H9 (cell line): ENCODE data around the gene RBM4B. TPM values are rescaled to one million over a fixed set of nuclear protein-coding genes. Genes with fewer than 3 reads are reported as not detected.

Source experiments
- DNase-seq: peaks from one replicate; pipeline ENCODE4 v3.0.0-alpha.2; 2017
- H2AFZ ChIP-seq: one replicate; pipeline ENCODE4 v1.6.1; 2013; ENCODE audit warnings: mild to moderate bottlenecking, low read length, control low read depth, moderate library complexity
- H2AK5ac ChIP-seq: 2 replicates; pipeline ENCODE4 v1.6.1; 2013; ENCODE audit warnings: low read length, control low read depth, mixed read lengths; ENCODE audit not compliant: insufficient read length
- H2BK120ac ChIP-seq: one replicate; pipeline ENCODE4 v1.6.1; 2013; ENCODE audit warnings: low read depth, mild to moderate bottlenecking, low read length, control low read depth, inconsistent platforms; ENCODE audit not compliant: poor library complexity, severe bottlenecking
- H2BK12ac ChIP-seq: 2 replicates; pipeline ENCODE4 v1.6.1; 2013; ENCODE audit warnings: low read length, control low read depth, mixed read lengths, low read depth; ENCODE audit not compliant: insufficient read length
- H2BK15ac ChIP-seq: 2 replicates; pipeline ENCODE4 v1.6.1; 2013; ENCODE audit warnings: low read depth, low read length, control low read depth
- H2BK20ac ChIP-seq: one replicate; pipeline ENCODE4 v1.6.1; 2013; ENCODE audit warnings: low read depth, mild to moderate bottlenecking, low read length, control low read depth, inconsistent platforms; ENCODE audit not compliant: poor library complexity, severe bottlenecking
- H2BK5ac ChIP-seq: 2 replicates; pipeline ENCODE4 v1.6.1; 2013; ENCODE audit warnings: low read length, control low read depth, mixed read lengths; ENCODE audit not compliant: insufficient read length
- H3K14ac ChIP-seq: 2 replicates; pipeline ENCODE4 v1.6.1; 2013; ENCODE audit warnings: low read length, control low read depth; ENCODE audit not compliant: insufficient read depth
- H3K18ac ChIP-seq: 2 replicates; pipeline ENCODE4 v1.6.1; 2013; ENCODE audit warnings: low read depth, mild to moderate bottlenecking, mixed read lengths, low read length, control low read depth; ENCODE audit not compliant: insufficient read length
- H3K23ac ChIP-seq: 2 replicates; pipeline ENCODE4 v1.6.1; 2013; ENCODE audit warnings: low read length, control low read depth, mixed read lengths, low read depth; ENCODE audit not compliant: insufficient read length
- H3K23me2 ChIP-seq: 2 replicates; pipeline ENCODE4 v1.6.1; 2013; ENCODE audit warnings: low read depth, mild to moderate bottlenecking, mixed read lengths, low read length, control low read depth; ENCODE audit not compliant: insufficient read length, poor library complexity, severe bottlenecking
- H3K27ac ChIP-seq: 2 replicates; pipeline ENCODE4 v1.5.1; 2013; ENCODE audit warnings: low read length, control low read depth, mixed read lengths, low read depth; ENCODE audit not compliant: insufficient read length
- H3K27me3 ChIP-seq: 2 replicates; pipeline ENCODE4 v1.6.1; 2013; ENCODE audit warnings: low read length, control low read depth, inconsistent platforms; ENCODE audit not compliant: insufficient read depth
- H3K4ac ChIP-seq: 2 replicates; pipeline ENCODE4 v1.6.1; 2013; ENCODE audit warnings: low read depth, mild to moderate bottlenecking, control low read depth, inconsistent platforms, low read length, moderate library complexity
- H3K4me1 ChIP-seq: 2 replicates; pipeline ENCODE4 v1.6.1; 2013; ENCODE audit warnings: low read length, control low read depth, inconsistent platforms; ENCODE audit not compliant: insufficient read depth
- H3K4me2 ChIP-seq: 2 replicates; pipeline ENCODE4 v1.6.1; 2013; ENCODE audit warnings: low read length, control low read depth, mixed read lengths; ENCODE audit not compliant: insufficient read length, insufficient read depth
- H3K56ac ChIP-seq: 2 replicates; pipeline ENCODE4 v1.6.1; 2013; ENCODE audit warnings: low read depth, mild to moderate bottlenecking, mixed read lengths, low read length, control low read depth; ENCODE audit not compliant: insufficient read length
- H3K79me1 ChIP-seq: 2 replicates; pipeline ENCODE4 v1.6.1; 2013; ENCODE audit warnings: low read depth, mild to moderate bottlenecking, moderate library complexity, low read length, control low read depth, inconsistent platforms; ENCODE audit not compliant: insufficient read depth, poor library complexity, severe bottlenecking
- H3K79me2 ChIP-seq: 2 replicates; pipeline ENCODE4 v1.6.1; 2013; ENCODE audit warnings: low read length, control low read depth, inconsistent platforms; ENCODE audit not compliant: insufficient read depth
- H3K9ac ChIP-seq: 2 replicates; pipeline ENCODE4 v1.6.1; 2013; ENCODE audit warnings: low read length, control low read depth, mixed read lengths; ENCODE audit not compliant: insufficient read length; ENCODE audit errors: extremely low read depth
- H3K9me3 ChIP-seq: one replicate; pipeline ENCODE4 v1.6.1; 2013; ENCODE audit warnings: low read depth, low read length, inconsistent platforms; ENCODE audit not compliant: control insufficient read depth
- H3T11ph ChIP-seq: one replicate; pipeline ENCODE4 v1.6.1; 2013; ENCODE audit warnings: mild to moderate bottlenecking, low read length, control low read depth, inconsistent platforms
- H4K20me1 ChIP-seq: one replicate; pipeline ENCODE4 v1.6.1; 2013; ENCODE audit not compliant: control insufficient read depth, insufficient read length, insufficient read depth
- H4K5ac ChIP-seq: 2 replicates; pipeline ENCODE4 v1.6.1; 2013; ENCODE audit warnings: low read depth, mild to moderate bottlenecking, mixed read lengths, low read length, control low read depth; ENCODE audit not compliant: insufficient read length
- H4K8ac ChIP-seq: replicated peaks from 2 replicates; pipeline ENCODE4 v1.6.1; 2013; ENCODE audit warnings: low read length, control low read depth, mixed read lengths, low read depth; ENCODE audit not compliant: insufficient read length
- H4K91ac ChIP-seq: 2 replicates; pipeline ENCODE4 v1.6.1; 2013; ENCODE audit warnings: low read depth, mild to moderate bottlenecking, moderate library complexity, mixed read lengths, low read length, control low read depth; ENCODE audit not compliant: insufficient read length
- H3K27ac Mint-ChIP-seq, 3 experiments: 2 replicates in 2 of 3; 3 replicates in 1 of 3; pipeline ENCODE4 v1.8.0; 2020 to 2021; ENCODE audit warnings: mixed read lengths in 3 of 3, mild to moderate bottlenecking in 1 of 3, moderate library complexity in 1 of 3
- H3K27me3 Mint-ChIP-seq: 2 replicates; pipeline ENCODE4 v1.8.0; 2021; ENCODE audit warnings: low read depth, mild to moderate bottlenecking, moderate library complexity, mixed read lengths
- H3K36me3 Mint-ChIP-seq, 3 experiments: 2 replicates in 2 of 3; 3 replicates in 1 of 3; pipeline ENCODE4 v1.8.0; 2020 to 2021; ENCODE audit warnings: low read depth in 3 of 3, mixed read lengths in 3 of 3; ENCODE audit not compliant: insufficient read depth in 1 of 3
- H3K4me1 Mint-ChIP-seq, 2 experiments: 2 replicates each; pipeline ENCODE4 v1.8.0; 2020; ENCODE audit warnings: mixed read lengths in 2 of 2
- H3K4me3 Mint-ChIP-seq, 2 experiments: 2 replicates in 1 of 2; 3 replicates in 1 of 2; pipeline ENCODE4 v1.8.0; 2020 to 2021; ENCODE audit warnings: mild to moderate bottlenecking in 2 of 2, mixed read lengths in 2 of 2, moderate library complexity in 1 of 2
- H3K9me3 Mint-ChIP-seq, 2 experiments: 2 replicates in 1 of 2; 3 replicates in 1 of 2; pipeline ENCODE4 v1.8.0; 2020; ENCODE audit warnings: mild to moderate bottlenecking in 2 of 2, mixed read lengths in 2 of 2, moderate library complexity in 1 of 2
- WGBS: extraction: QIAGEN DNeasy Blood & Tissue Kit; methylation state at CpG from one replicate; pipeline ENCODE4 v1.1.7; 2013; ENCODE audit warnings: missing lambda C conversion rate, low lambda C conversion rate, mixed read lengths; ENCODE audit not compliant: insufficient read length; ENCODE audit errors: extremely low coverage; 5-methylcytosine and 5-hydroxymethylcytosine counted together
- total RNA-seq: library from RNA; stranded (reverse); gene quantifications from 2 replicates; pipeline ENCODE4 v1.2.1, GENCODE V29; 2021
- TF ChIP-seq, protein P1 (sequence below): fragments of 200-600 bp; sonication (generic); conservative IDR thresholded peaks from 3 replicates; pipeline ENCODE4 v1.8.0; 2021; ENCODE audit warnings: antibody characterized with exemption, mild to moderate bottlenecking

Gene RBM4B
- total RNA-seq, 1 experiment from 2014 or later = 34.0 TPM

DNA sequence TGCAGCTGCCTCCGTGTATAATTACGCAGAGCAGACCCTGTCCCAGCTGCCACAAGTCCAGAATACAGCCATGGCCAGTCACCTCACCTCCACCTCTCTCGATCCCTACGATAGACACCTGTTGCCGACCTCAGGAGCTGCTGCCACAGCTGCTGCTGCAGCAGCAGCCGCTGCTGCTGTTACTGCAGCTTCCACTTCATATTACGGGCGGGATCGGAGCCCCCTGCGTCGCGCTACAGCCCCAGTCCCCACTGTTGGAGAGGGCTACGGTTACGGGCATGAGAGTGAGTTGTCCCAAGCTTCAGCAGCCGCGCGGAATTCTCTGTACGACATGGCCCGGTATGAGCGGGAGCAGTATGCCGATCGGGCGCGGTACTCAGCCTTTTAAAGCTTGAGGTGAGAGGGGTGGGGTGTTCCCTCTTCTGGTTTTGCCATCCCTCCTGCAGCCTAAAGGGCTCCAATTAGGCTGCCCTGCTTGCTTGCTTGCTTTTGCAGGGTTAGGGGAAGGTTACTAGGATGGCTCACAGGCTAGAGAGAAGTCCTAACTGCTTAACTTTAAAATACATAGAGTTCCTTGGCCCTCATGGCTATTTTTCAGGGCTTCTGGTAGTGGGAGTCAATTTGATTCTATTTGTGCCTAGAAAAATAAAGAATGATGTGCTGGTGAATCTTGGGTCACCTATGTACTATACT, 33.8 kb downstream of the RBM4B start:
- Histone ChIP-seq H3K4me2 (no peak overlapping the region), H4K5ac (no peak overlapping the region), H3K27me3 (no peaks in the 10 kb centered on the region), H3K27ac (no peak overlapping the region), H2BK12ac (no peak overlapping the region), H3K18ac (no peak overlapping the region), H2BK20ac (no peak overlapping the region), H2BK15ac (no peak overlapping the region), H2BK5ac (no peak overlapping the region), H2AK5ac (no peak overlapping the region), H3T11ph (no peak overlapping the region), H4K91ac (no peak overlapping the region), H3K79me1 (peaks cover under 1% of the 10 kb centered on the region), H3K4ac (no peak overlapping the region), H2AFZ (no peak overlapping the region), H4K8ac (no peak overlapping the region), H3K23me2 (peaks cover 6% of the 10 kb centered on the region), H3K9ac (no peak overlapping the region), H3K23ac (no peak overlapping the region), H3K14ac (no peak overlapping the region), H3K56ac (no peak overlapping the region), H3K79me2 (peaks cover 71% of the 10 kb centered on the region), H2BK120ac (no peak overlapping the region), H3K4me1 (peaks cover 3% of the 10 kb centered on the region), H3K9me3 (no peaks in the 10 kb centered on the region), H4K20me1 (no peaks in the 10 kb centered on the region)
- Mint-ChIP-seq H3K4me3 (peak overlapping the region; percentile 22 to 99; a peak in 2 of 5 replicates), H3K9me3 (no peaks in the 10 kb centered on the region), H3K36me3 (peaks cover 73 to 98% (median 95%) of the 10 kb centered on the region in 3 experiments), H3K27ac (peak overlapping the region in 2 of 3 experiments; percentile 16 to 48; a peak in 2 of 7 replicates), H3K4me1 (peaks cover 66 to 68% of the 10 kb centered on the region in 2 experiments), H3K27me3 (no peaks in the 10 kb centered on the region)
- whole genome bisulfite sequencing = no CpG with 5 or more reads among the region's 24 CpGs
- DNase-seq = no peak
- TF ChIP-seq, protein P1, sequence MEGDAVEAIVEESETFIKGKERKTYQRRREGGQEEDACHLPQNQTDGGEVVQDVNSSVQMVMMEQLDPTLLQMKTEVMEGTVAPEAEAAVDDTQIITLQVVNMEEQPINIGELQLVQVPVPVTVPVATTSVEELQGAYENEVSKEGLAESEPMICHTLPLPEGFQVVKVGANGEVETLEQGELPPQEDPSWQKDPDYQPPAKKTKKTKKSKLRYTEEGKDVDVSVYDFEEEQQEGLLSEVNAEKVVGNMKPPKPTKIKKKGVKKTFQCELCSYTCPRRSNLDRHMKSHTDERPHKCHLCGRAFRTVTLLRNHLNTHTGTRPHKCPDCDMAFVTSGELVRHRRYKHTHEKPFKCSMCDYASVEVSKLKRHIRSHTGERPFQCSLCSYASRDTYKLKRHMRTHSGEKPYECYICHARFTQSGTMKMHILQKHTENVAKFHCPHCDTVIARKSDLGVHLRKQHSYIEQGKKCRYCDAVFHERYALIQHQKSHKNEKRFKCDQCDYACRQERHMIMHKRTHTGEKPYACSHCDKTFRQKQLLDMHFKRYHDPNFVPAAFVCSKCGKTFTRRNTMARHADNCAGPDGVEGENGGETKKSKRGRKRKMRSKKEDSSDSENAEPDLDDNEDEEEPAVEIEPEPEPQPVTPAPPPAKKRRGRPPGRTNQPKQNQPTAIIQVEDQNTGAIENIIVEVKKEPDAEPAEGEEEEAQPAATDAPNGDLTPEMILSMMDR = no peak
